ENCODE data around the gene KCNIP1. TPM values are rescaled to one million over a fixed set of nuclear protein-coding genes. Genes with fewer than 3 reads are reported as not detected.

Gene KCNIP1
- total and polyA plus RNA-seq, 10 of the 15 experiments (the other 5 are each of a cell fraction or from before 2014, with no cell fraction given) = not detected

DNA sequence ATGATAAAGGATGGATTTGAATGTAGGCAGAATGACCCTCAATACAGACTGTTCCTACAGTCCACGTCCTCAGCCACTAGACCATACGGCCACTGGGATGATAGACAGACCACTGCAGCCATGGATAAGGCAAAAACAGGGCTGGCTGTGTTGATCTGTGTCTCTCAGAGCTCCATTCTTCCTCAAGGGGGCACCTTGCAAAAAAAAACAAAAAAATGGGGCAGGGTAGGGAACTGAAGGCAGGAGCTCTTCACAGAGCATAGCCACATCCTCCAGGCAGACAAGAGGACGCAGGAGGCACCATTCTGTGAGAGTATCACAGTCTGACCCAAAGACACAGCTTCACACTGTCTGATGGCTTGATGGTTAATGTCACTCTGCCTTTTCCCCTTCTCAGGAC is 218.5 kb downstream of the KCNIP1 start:
- in situ Hi-C loops (cut with MboI) (no loop called here), intact Hi-C loops (cut with micrococcal nuclease; ENCODE audit: unreplicated experiment) (no loop called here)
- no peak for TF ChIP-seq ZBTB4 (CRISPR knock-in tag; IDR thresholded peaks at IDR 0.05)
- TF ChIP-seq, protein P1, sequence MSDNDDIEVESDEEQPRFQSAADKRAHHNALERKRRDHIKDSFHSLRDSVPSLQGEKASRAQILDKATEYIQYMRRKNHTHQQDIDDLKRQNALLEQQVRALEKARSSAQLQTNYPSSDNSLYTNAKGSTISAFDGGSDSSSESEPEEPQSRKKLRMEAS (IDR thresholded peaks at IDR 0.05; ENCODE audit: low read depth, low read length) = no peak
- TF ChIP-seq ATF7 (IDR thresholded peaks at IDR 0.05; ENCODE audit: low read depth) = no peak
- TF ChIP-seq LARP7 (IDR thresholded peaks at IDR 0.05) = no peak
- H4K20me1 ChIP-seq (ENCODE audit: control insufficient read depth, insufficient read depth) = no peaks in the 10 kb centered on the region
- H3K4me1 ChIP-seq (ENCODE audit: control insufficient read depth, insufficient read depth, low read length) = no peaks in the 10 kb centered on the region
- ATAC-seq = no peak
- ChIA-PET RAD21 (ENCODE audit: unreplicated experiment) (interaction anchor here (0.6 kb wide), 1 partner anchor 930 kb away, joined by 3 read pairs; no protein-coding TSS in a partner anchor), SMC1A (ENCODE audit: uncharacterized antibody, unreplicated experiment) (no interaction called here), CTCF (interaction anchor here (1.3 kb wide), 1 partner anchor 10 kb away, joined by 3 read pairs; no protein-coding TSS in a partner anchor), POLR2A (no interaction called here)
- no peak overlapping the region for H3K27ac ChIP-seq (ENCODE audit: control insufficient read depth, insufficient read depth)
- H3K9ac ChIP-seq (ENCODE audit: control insufficient read depth, insufficient read depth, low read length) = no peak overlapping the region
- 0% methylated on average over 3 of the region's 3 CpGs for WGBS (ENCODE audit: insufficient coverage, insufficient replicate concordance, low lambda C conversion rate, missing lambda C conversion rate)
- H3K9me3 ChIP-seq (replicated peaks; ENCODE audit: control insufficient read depth, insufficient read depth, low read length) = no peaks in the 10 kb centered on the region
- no peak overlapping the region for H3K4me2 ChIP-seq (ENCODE audit: control insufficient read depth, insufficient read depth)
- FAIRE-seq = no peak
- DNase-seq (ENCODE audit: low read depth, low spot score) = no peak
- no peaks in the 10 kb centered on the region for H3K79me2 ChIP-seq (ENCODE audit: control insufficient read depth, insufficient read depth, low read length)
- BruUV-seq (replicated peaks) = no TSS peak
- H3K4me3 ChIP-seq = no peak overlapping the region
- H2AFZ ChIP-seq (ENCODE audit: control insufficient read depth, low read depth, low read length) = no peak overlapping the region
- H3K36me3 ChIP-seq (ENCODE audit: control insufficient read depth in 2 of 2, insufficient read depth in 2 of 2, low read length in 1 of 2) = no peaks in the 10 kb centered on the region
- H3K27me3 ChIP-seq (replicated peaks in 1 of 2; ENCODE audit: control insufficient read depth in 2 of 2, insufficient read depth in 2 of 2, low read length in 1 of 2) = peaks cover 0 to 7% of the 10 kb centered on the region in 2 experiments; a peak in 2 of 4 replicates

DNA sequence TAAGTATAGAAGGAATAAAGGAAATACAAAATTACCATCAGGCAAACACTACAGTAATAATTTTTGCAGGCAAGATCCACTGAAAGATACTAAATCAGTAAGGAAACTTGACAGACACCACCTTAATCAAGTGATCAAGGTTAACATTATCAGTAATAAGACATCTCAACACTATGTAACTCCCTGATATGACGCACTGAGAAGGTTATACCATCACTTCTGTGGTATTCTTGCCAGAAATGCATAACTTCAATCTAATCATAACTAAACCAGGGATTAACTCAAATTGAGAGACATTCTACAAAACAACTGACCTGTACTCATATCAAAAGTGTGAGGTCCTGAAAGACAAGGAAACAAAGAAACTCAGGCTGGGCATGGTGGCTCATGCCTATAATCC is 227.2 kb downstream of the KCNIP1 start:
- ChIA-PET CTCF (no interaction called here), SMC1A (ENCODE audit: uncharacterized antibody, unreplicated experiment) (no interaction called here), RAD21 (ENCODE audit: unreplicated experiment) (no interaction called here), POLR2A (no interaction called here)
- Histone ChIP-seq H3K4me2 (ENCODE audit: control insufficient read depth, insufficient read depth) (no peak overlapping the region), H3K4me3 (no peak overlapping the region), H3K27me3 (replicated peaks in 1 of 2; ENCODE audit: control insufficient read depth in 2 of 2, insufficient read depth in 2 of 2, low read length in 1 of 2) (no peaks in the 10 kb centered on the region), H3K27ac (ENCODE audit: control insufficient read depth, insufficient read depth) (no peak overlapping the region), H3K9me3 (replicated peaks; ENCODE audit: control insufficient read depth, insufficient read depth, low read length) (no peaks in the 10 kb centered on the region; the same call in 2 of the 3 replicates), H3K9ac (ENCODE audit: control insufficient read depth, insufficient read depth, low read length) (no peak overlapping the region), H2AFZ (ENCODE audit: control insufficient read depth, low read depth, low read length) (no peak overlapping the region), H3K4me1 (ENCODE audit: control insufficient read depth, insufficient read depth, low read length) (no peaks in the 10 kb centered on the region), H3K36me3 (ENCODE audit: control insufficient read depth in 2 of 2, insufficient read depth in 2 of 2, low read length in 1 of 2) (no peaks in the 10 kb centered on the region), H3K79me2 (ENCODE audit: control insufficient read depth, insufficient read depth, low read length) (no peaks in the 10 kb centered on the region), H4K20me1 (ENCODE audit: control insufficient read depth, insufficient read depth) (no peaks in the 10 kb centered on the region)
- ATAC-seq (no peak), DNase-seq (ENCODE audit: low read depth, low spot score) (no peak), FAIRE-seq (no peak)
- 4% methylated on average over 1 of the region's 1 CpG for WGBS (ENCODE audit: insufficient coverage, insufficient replicate concordance, low lambda C conversion rate, missing lambda C conversion rate)
- in situ Hi-C loops (cut with MboI) (no loop called here), intact Hi-C loops (cut with micrococcal nuclease; ENCODE audit: unreplicated experiment) (no loop called here)
- BruUV-seq (replicated peaks) = no TSS peak
- TF ChIP-seq NRF1 (conservative IDR thresholded peaks at IDR 0.05; ENCODE audit: low read depth, low read length) = no peak
- no peak for TF ChIP-seq SKIL (IDR thresholded peaks at IDR 0.05; ENCODE audit: low read depth, poor library complexity, severe bottlenecking)
- no peak for TF ChIP-seq USF1 (IDR thresholded peaks at IDR 0.05; ENCODE audit: borderline replicate concordance, extremely low read length, insufficient read depth, low read depth, low read length)
- no peak for TF ChIP-seq PBX3 (IDR thresholded peaks at IDR 0.05; ENCODE audit: insufficient replicate concordance, low read depth, low read length)
- TF ChIP-seq SREBF1 (IDR thresholded peaks at IDR 0.05; ENCODE audit: low read length) = no peak

All from GM12878 (cell line).